GM23248 (cell line): ENCODE results near the gene IFT74. TPM values are rescaled to one million over a fixed set of nuclear protein-coding genes. Genes with fewer than 3 reads are reported as not detected.

Experiments
- DNase-seq: peaks from one replicate; pipeline ENCODE4 v3.0.0-alpha.2; 2015
- H2AFZ ChIP-seq: fragments of 200-600 bp; sonication (generic); 2 replicates; pipeline ENCODE4 v1.6.1; 2016; ENCODE audit warnings: antibody characterized with exemption
- H3F3A ChIP-seq: fragments of 200-600 bp; sonication (generic); 2 replicates; pipeline ENCODE4 v1.6.1; 2016; ENCODE audit warnings: mild to moderate bottlenecking, antibody characterized with exemption, mixed run types; ENCODE audit not compliant: insufficient read depth
- H3K27ac ChIP-seq: fragments of 200-600 bp; sonication (generic); 2 replicates; pipeline ENCODE4 v1.5.1; 2016; ENCODE audit warnings: mild to moderate bottlenecking
- H3K27me3 ChIP-seq: fragments of 200-600 bp; sonication (generic); replicated peaks from 2 replicates; pipeline ENCODE4 v1.6.1; 2016; ENCODE audit warnings: mild to moderate bottlenecking; ENCODE audit not compliant: insufficient read depth
- H3K36me3 ChIP-seq: fragments of 200-600 bp; sonication (generic); 2 replicates; pipeline ENCODE4 v1.6.1; 2016; ENCODE audit warnings: low read depth, mild to moderate bottlenecking
- H3K4me1 ChIP-seq: fragments of 200-600 bp; sonication (generic); 2 replicates; pipeline ENCODE4 v1.6.1; 2016; ENCODE audit warnings: mild to moderate bottlenecking; ENCODE audit not compliant: insufficient read depth
- H3K4me2 ChIP-seq: fragments of 200-600 bp; sonication (generic); one replicate; pipeline ENCODE4 v1.6.1; 2016; ENCODE audit warnings: mild to moderate bottlenecking; ENCODE audit not compliant: unreplicated experiment
- H3K4me3 ChIP-seq: fragments of 200-600 bp; sonication (generic); 2 replicates; pipeline ENCODE4 v1.5.1; 2016; ENCODE audit warnings: mild to moderate bottlenecking
- H3K79me2 ChIP-seq: fragments of 200-600 bp; sonication (generic); 2 replicates; pipeline ENCODE4 v1.6.1; 2016; ENCODE audit warnings: mild to moderate bottlenecking; ENCODE audit not compliant: insufficient read depth
- H3K9ac ChIP-seq: fragments of 200-600 bp; sonication (generic); 2 replicates; pipeline ENCODE4 v1.6.1; 2016; ENCODE audit warnings: mild to moderate bottlenecking
- H3K9me2 ChIP-seq: fragments of 200-600 bp; sonication (generic); 2 replicates; pipeline ENCODE4 v1.6.1; 2016; ENCODE audit warnings: mixed run types, mild to moderate bottlenecking, moderate library complexity; ENCODE audit not compliant: insufficient read depth
- H3K9me3 ChIP-seq: fragments of 200-600 bp; sonication (generic); one replicate; pipeline ENCODE4 v1.6.1; 2017; ENCODE audit warnings: low read depth
- H4K20me1 ChIP-seq: fragments of 200-600 bp; sonication (generic); 2 replicates; pipeline ENCODE4 v1.6.0; 2016; ENCODE audit not compliant: insufficient read depth
- EZH2 ChIP-seq: fragments of 200-600 bp; sonication (generic); IDR thresholded peaks from 2 replicates; pipeline ENCODE4 v1.6.1; 2018; ENCODE audit warnings: antibody characterized with exemption, mild to moderate bottlenecking; ENCODE audit not compliant: insufficient read depth, poor library complexity, severe bottlenecking
- EZH2phosphoT487 ChIP-seq: fragments of 200-600 bp; sonication (generic); IDR thresholded peaks from 2 replicates; pipeline ENCODE4 v1.6.1; 2018; ENCODE audit warnings: antibody characterized with exemption, moderate library complexity, mild to moderate bottlenecking, low read depth; ENCODE audit not compliant: insufficient read depth
- WGBS, 2 experiments: methylation state at CpG; one replicate each; pipeline ENCODE4 v1.1.6; 2015 to 2017; ENCODE audit warnings: low lambda C conversion rate in 2 of 2, low coverage in 1 of 2; ENCODE audit errors: missing lambda C conversion rate in 2 of 2; 5-methylcytosine and 5-hydroxymethylcytosine counted together
- in situ Hi-C: fragments of 300-500 bp; cut with MboI; formaldehyde crosslinking; loops from 2 replicates; pipeline ENCODE4 v1.15.0; 2020
- polyA plus RNA-seq: library from polyadenylated mRNA; unstranded; fragments of >200 nt; fragmentation: Nextera tagmentation; extraction: Ambion mirVana; gene quantifications from 2 replicates; pipeline ENCODE4 v1.2.1, GENCODE V29; 2016
- total RNA-seq: library from RNA; depleted of rRNA; stranded (reverse); fragments of >200 nt; shearing (Covaris generic); gene quantifications from 2 replicates; pipeline ENCODE4 v1.2.3, GENCODE V29; 2014

IFT74 gene
- total and polyA plus RNA-seq, 2 experiments from 2014 or later: 10.1 to 20.9 TPM

DNA sequence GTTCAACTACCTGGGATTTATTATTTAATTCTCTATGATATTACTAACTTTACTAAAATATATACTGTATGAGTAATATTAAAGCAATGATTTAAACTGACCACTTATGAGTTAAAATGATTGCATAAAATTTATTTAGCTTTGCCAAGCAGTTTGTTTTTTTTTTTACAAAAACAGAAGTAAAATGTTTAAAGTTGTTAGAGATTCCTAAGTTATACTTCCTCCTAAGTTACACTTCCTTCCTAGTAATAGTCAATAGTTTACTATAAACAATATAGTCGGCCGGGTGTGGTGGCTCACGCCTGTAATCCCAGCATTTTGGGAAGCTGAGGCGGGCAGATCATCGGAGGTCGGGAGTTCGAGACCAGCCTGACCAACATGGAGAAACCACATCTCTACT, 73.0 kb downstream of the IFT74 start:
- H3K9me2 ChIP-seq: no peaks in the 10 kb centered on the region
- H3K4me2 ChIP-seq: no peak overlapping the region
- DNase-seq: no peak
- no peak overlapping the region for H3K4me3 ChIP-seq
- in situ Hi-C loops: loop anchor here (25.0 kb wide), 1 partner anchor 508 kb away; the partner anchor contains the start of gene MOB3B
- H3K79me2 ChIP-seq: no peaks in the 10 kb centered on the region
- no peaks in the 10 kb centered on the region for H3F3A ChIP-seq
- H2AFZ ChIP-seq: no peak overlapping the region
- no peaks in the 10 kb centered on the region for H3K9me3 ChIP-seq
- no peak overlapping the region for H3K9ac ChIP-seq
- H3K36me3 ChIP-seq: peaks cover 6% of the 10 kb centered on the region; the same call in 1 of the 2 replicates
- no peaks in the 10 kb centered on the region for H3K4me1 ChIP-seq
- 92% methylated on average over 7 of the region's 7 CpGs for WGBS, 2 experiments
- TF ChIP-seq EZH2 (no peak), EZH2phosphoT487 (no peak)
- no peak overlapping the region for H3K27ac ChIP-seq
- no peaks in the 10 kb centered on the region for H4K20me1 ChIP-seq
- H3K27me3 ChIP-seq: no peaks in the 10 kb centered on the region

- Histone ChIP-seq H3K9me2 (no peaks in the 10 kb centered on the region), H3K9me3 (no peaks in the 10 kb centered on the region), H3K4me2 (no peak overlapping the region), H3K27ac (no peak overlapping the region), H3K79me2 (no peaks in the 10 kb centered on the region), H3K36me3 (no peaks in the 10 kb centered on the region; the same call in 1 of the 2 replicates), H3K9ac (no peak overlapping the region), H3K4me3 (no peak overlapping the region), H2AFZ (no peak overlapping the region), H4K20me1 (no peaks in the 10 kb centered on the region), H3K27me3 (no peaks in the 10 kb centered on the region), H3F3A (no peaks in the 10 kb centered on the region), H3K4me1 (no peaks in the 10 kb centered on the region)
- no peak for TF ChIP-seq EZH2
- no peak for TF ChIP-seq EZH2phosphoT487
- in situ Hi-C loops: loop anchor here (25.0 kb wide), 1 partner anchor 503 kb away; the partner anchor contains the start of gene MOB3B
- peak; percentile 54 for DNase-seq
- WGBS, 2 experiments: 12 to 17% methylated on average over 4 of the region's 4 CpGs
Observed at GRCh38 chr9:27033815-27034403, 77.7 kb downstream of the IFT74 start.

DNA sequence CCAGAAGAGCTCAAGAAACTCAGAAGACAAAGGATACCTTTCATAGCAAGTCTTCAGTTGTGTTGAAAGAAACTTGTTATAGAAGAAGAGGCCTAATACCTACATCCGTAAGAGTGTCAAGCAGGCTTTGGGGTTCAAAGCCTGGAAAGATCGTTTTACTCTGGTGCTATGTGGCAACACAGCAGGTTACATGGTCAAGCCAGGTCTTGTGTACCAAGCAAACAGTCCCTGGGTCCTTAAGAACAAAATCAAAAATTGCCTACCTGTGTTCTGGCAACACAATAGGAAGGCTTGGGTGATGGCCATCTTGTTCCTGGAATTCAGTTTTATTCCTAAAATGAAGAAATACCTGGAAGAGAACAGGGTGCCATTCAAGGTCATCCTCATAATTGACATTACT, 81.3 kb downstream of the IFT74 start:
- H4K20me1 ChIP-seq: no peaks in the 10 kb centered on the region
- H3K4me1 ChIP-seq: no peaks in the 10 kb centered on the region
- H3K4me3 ChIP-seq: no peak overlapping the region
- no peak for TF ChIP-seq EZH2phosphoT487
- no peak for TF ChIP-seq EZH2
- H3K9me2 ChIP-seq: no peaks in the 10 kb centered on the region
- H3K9ac ChIP-seq: no peak overlapping the region
- no peaks in the 10 kb centered on the region; the same call in 1 of the 2 replicates for H3K36me3 ChIP-seq
- 96 to 98% methylated on average over 2 of the region's 2 CpGs for WGBS, 2 experiments
- H3K79me2 ChIP-seq: no peaks in the 10 kb centered on the region
- in situ Hi-C loops: loop anchor here (5.0 to 25.0 kb wide), 2 partner anchors 240 to 500 kb away; partner anchors contain the start of gene MOB3B
- no peaks in the 10 kb centered on the region for H3F3A ChIP-seq
- H3K4me2 ChIP-seq: no peak overlapping the region
- no peak for DNase-seq
- no peak overlapping the region for H2AFZ ChIP-seq
- no peaks in the 10 kb centered on the region for H3K27me3 ChIP-seq
- H3K27ac ChIP-seq: no peak overlapping the region
- H3K9me3 ChIP-seq: no peaks in the 10 kb centered on the region

DNA sequence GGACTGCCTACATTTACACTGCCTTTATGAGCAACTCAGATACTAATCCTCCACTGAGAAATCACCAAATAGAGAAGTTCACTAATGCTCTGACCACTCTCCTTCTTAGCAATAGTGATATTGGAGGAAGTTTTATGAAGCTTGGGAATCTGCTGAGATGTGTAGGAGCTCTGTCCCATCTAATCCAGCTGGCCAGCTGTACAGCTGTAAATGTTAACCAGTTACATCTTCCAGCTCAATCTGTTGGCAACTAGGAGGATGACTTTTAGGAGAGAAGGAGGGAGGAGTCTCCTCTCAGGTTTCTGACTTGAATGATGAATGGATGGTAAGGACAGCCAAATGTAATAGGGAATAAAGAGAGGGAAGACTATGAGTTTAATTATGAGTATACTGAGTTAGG, 85.5 kb downstream of the IFT74 start:
- in situ Hi-C loops: loop anchor here (25.0 kb wide), 1 partner anchor 496 kb away; the partner anchor contains the start of gene MOB3B
- Histone ChIP-seq H3K9me3 (no peaks in the 10 kb centered on the region), H3K9me2 (no peaks in the 10 kb centered on the region), H3F3A (no peaks in the 10 kb centered on the region), H3K27me3 (no peaks in the 10 kb centered on the region), H3K4me2 (no peak overlapping the region), H3K4me3 (no peak overlapping the region), H3K9ac (no peak overlapping the region), H3K79me2 (no peaks in the 10 kb centered on the region), H3K27ac (no peak overlapping the region), H3K36me3 (no peaks in the 10 kb centered on the region), H2AFZ (no peak overlapping the region), H4K20me1 (no peaks in the 10 kb centered on the region), H3K4me1 (no peaks in the 10 kb centered on the region)
- no peak for DNase-seq
- TF ChIP-seq EZH2phosphoT487 (no peak), EZH2 (no peak)

DNA sequence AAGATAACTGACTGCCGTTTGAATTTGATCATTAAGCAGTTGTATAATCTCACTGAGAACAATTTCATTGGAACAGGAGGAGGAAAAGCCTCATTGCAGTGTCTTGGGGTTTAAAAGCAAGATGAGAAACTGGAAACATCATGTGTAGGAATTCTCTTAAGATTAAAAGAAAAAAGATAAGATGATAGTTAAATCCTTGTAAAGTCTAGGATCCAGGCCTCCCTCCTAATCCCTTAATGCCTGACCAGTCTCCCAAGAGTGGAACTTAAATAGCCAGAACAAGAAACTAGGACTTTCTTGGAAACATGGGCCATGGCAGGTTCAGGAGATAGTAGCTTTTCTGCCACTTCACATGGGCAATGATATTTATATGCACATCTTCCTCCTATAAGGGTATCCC, 86.3 kb downstream of the IFT74 start:
- TF ChIP-seq EZH2phosphoT487: no peak
- TF ChIP-seq EZH2: no peak
- in situ Hi-C loops: loop anchor here (25.0 kb wide), 1 partner anchor 495 kb away; the partner anchor contains the start of gene MOB3B
- H3K4me2 ChIP-seq: no peak overlapping the region
- no peak overlapping the region for H3K9ac ChIP-seq
- no peaks in the 10 kb centered on the region for H3K9me2 ChIP-seq
- no peaks in the 10 kb centered on the region for H3K36me3 ChIP-seq
- H3F3A ChIP-seq: no peaks in the 10 kb centered on the region
- no peaks in the 10 kb centered on the region for H3K9me3 ChIP-seq
- H3K4me3 ChIP-seq: no peak overlapping the region
- no peak overlapping the region for H2AFZ ChIP-seq
- H3K27ac ChIP-seq: no peak overlapping the region
- 53 to 65% methylated on average over 1 of the region's 1 CpG for WGBS, 2 experiments
- no peaks in the 10 kb centered on the region for H3K4me1 ChIP-seq
- H3K27me3 ChIP-seq: no peaks in the 10 kb centered on the region
- no peaks in the 10 kb centered on the region for H3K79me2 ChIP-seq
- no peaks in the 10 kb centered on the region for H4K20me1 ChIP-seq
- no peak for DNase-seq
